HG03565 (cell line): ENCODE data around the gene ATP7B.

ENCODE experiments used
- ATAC-seq: cut with Tn5 transposase; IDR thresholded peaks from one replicate; pipeline ENCODE4 v1.9.1; 2021; ENCODE audit warnings: mild to moderate bottlenecking, moderate library complexity; ENCODE audit not compliant: unreplicated experiment

Gene ATP7B

DNA sequence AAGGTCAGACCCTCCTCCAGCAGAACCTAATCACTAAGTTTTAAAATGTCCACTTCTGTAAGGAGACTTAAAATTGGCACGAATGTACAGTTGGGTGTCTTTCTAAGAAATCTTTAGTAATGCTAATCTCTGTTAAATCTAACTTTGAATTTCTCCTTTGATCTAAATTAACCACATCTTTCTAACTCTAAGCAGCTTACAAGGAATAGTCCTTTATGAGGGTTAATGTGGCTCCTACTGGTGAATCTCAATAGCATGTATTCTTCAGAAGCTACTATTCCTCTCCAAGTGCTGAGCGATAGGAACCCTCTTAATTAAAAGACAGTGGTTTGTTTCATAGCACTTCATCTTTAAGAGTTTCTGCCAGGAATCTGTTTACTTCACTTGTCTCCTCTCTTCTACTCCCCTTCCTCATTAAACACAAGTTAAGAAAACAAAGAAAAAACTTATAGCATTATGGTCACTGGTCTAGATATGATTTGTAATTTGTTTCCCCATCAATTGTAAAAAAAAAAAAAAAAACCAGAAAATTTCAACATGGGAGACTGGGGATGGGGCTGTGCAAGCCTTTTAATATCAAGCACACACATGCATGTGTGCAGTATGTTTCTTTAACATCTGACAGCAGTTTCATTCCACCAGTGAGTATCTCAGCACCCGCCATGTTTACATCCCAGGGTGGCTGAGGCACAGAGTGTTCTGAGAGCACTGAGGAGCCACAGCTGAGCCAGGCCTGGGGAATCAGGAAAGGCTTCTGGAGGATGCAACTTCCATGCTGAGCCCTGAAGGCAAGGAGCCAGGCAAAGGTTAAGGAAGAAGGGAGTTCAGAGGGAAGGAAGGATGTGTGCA is 57.7 kb downstream of the ATP7B start:
- ATAC-seq, result no peak

DNA sequence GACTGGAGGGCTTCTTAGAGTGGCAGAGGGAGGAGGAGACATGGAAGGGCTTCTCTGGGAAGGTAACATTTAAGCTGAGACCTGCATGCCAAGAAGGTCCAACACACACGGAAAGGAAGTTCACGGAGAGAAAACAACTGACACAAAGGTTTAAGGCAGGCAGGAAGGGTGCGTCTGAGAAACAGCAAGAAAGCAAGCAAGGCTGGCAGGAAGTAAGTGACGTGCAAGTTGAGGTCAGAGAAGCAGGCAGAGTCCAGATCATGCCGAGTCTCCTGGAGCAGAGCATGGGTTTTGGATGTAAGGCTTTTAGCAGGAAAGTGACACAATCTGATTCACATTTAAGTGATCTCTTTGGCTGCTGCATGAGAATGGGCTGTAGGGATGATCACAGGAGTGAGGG is 60.5 kb downstream of the ATP7B start:
- ATAC-seq, result no peak

DNA sequence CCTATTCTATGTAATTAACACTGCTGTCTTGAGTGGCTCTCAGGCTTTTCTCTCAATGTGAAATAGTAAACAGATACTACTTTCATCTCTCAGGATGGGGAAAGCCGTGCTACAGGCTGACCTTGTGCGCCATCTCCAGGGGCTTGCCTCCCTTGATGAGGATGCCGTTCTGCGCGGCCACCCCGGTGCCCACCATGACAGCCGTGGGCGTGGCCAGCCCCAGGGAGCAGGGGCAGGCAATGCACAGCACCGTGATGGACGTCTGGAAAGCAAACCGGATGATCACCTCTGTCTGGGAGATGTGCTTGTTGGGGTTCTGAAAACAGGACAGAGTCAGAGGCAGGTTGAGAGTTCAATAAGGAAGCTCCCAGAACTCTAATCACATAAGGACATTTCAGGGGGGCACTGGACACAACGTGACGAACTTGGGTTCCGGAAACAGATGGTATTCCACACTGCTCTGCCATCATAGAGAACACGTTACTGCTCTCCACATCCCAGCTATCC is 65.0 kb downstream of the ATP7B start:
- ATAC-seq, result no peak

- no peak for ATAC-seq
Observed at GRCh38 chr13:51945149-51945548, 66.1 kb downstream of the ATP7B start.

DNA sequence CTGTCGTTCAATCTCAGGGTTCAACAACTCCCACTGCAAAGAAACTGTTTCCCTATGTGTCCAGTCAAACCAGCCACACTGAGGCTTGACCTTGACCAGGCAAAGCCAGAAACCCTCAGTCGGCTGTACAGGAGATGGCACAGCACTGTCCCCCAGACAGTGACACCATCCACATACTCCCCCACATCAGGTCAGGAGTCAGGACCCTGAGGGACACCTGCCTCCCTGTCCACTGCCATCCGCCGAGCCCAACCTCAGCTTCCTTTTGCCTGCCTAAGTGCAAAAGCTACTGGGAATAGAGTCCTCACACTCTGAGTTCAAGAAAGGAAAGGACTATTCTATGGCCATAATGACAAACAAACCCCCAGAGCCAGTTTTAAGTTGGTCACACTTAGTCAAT is 66.8 kb downstream of the ATP7B start:
- ATAC-seq, result no peak

DNA sequence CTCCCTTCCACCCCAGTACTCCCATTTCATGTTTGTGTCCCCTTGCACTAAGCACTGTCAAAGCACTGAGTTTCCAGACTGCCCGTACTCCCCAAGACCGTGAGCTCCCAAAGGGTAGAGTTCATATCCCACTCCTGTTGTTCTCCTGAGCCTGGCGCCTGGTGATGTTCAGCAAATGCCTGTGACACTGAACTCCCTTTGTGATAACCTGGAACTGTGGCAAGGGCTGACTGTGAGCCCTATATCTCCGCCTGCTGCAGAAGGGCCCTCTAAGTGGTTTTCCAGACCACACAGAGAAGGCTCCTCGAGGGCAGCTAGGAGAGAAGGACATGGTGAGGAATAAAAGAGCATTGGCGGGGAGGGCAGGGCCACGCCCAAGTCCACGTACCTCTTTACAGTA is 67.5 kb downstream of the ATP7B start:
- no peak for ATAC-seq

DNA sequence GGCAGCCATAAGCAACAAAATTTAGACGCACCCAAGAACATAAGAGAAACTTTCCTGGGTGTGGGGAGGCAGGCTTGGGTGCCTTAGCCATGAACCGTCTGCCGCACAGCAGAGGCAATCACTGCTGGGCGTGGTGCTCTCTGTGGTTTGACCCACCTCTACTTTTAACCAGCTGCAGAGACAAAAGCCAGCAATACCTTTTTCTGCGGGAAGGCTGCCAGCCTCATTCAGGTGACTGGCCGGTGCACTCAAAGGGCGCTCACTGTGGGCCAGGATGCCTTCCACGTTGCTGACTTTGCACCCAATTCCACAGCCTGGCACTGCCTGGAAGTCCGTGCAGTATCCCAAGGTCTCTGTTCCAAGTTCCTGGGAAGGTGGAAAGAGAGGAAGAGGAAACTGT is 69.1 kb downstream of the ATP7B start:
- ATAC-seq, result no peak

- ATAC-seq, result no peak
Observed at GRCh38 chr13:51938454-51938853, 72.8 kb downstream of the ATP7B start.

GRCh38 chr13:51937320-51938290 is 73.6 kb downstream of the ATP7B start:
- ATAC-seq, result no peak

GRCh38 chr13:51935326-51936171 is 75.7 kb downstream of the ATP7B start:
- ATAC-seq, result no peak

DNA sequence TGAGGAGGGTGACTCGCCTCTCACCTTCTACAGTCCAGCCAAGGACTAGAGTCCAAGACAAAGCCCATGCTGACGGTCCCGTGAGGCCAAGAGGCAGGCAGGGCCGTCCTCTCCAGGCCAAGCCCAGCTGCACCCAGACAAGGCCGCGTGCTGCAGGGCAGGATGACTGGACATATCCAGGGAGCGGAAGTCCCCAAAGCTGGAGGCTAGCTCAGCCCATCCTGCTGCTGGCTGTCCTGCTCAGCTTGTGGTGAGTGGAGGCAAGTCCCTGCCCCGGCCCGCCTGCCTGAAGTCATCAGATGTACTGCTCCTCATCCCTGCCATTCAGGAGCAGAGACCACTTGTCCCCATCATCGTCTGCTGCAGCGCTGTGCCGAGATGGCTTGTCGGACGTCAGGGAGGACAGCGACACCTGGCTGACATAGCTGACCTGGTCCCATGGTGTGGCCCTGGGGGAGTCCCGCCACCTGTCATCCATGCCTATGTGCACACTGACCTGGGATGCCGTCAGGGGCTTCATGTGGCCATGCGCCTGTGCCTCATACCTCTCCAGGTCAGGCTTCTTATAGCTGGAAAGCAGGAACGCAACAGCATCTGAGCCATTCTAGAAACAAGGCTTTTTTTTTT is 76.7 kb downstream of the ATP7B start:
- no peak for ATAC-seq

DNA sequence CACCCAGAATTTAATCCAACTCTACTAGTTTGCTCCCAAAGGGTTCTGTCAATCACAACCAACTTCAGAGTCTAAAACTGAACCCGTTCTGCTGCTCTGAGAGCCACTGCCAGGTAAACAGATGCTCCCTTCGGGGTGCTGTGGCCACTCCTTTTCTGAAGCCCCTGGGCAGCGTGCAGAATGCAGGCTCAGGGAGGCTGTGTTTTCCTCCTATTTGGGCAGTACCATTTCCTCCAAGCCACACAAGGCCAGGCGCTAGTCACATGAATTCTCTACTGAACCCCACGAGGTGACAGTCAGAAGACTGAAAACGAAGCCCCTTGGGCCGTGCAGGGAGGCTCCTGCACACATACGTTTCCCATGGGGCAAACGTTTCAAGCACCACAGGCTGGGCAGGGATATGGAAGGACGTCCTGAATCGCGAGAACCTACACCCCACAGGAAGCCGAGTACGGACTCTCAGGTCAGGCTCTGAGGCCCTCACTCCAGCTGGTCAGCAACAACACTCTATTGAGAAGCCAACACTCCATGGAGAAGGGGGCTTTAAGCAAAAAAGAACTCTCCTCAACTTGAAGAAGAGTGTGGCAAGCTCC is 77.7 kb downstream of the ATP7B start:
- ATAC-seq, result no peak

DNA sequence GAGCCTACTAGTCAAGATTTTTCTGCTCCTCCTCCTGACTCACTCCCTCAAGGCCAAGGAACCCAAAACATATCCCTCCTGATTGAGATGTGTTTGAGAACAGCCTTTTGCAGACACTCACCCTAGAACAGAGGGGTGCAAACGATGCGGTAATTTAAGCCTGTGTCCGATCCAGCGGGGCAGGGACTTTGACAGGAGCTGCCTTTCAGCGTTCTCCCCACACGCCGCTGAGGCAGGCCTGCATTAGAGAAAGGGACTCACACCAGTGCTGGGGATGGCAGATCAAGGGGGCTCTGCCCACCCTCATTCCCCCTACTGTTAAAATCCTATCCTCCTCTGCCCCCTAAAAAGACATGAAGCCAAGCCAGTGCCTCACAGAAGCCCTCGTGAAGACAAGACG is 79.0 kb downstream of the ATP7B start:
- ATAC-seq, result no peak

DNA sequence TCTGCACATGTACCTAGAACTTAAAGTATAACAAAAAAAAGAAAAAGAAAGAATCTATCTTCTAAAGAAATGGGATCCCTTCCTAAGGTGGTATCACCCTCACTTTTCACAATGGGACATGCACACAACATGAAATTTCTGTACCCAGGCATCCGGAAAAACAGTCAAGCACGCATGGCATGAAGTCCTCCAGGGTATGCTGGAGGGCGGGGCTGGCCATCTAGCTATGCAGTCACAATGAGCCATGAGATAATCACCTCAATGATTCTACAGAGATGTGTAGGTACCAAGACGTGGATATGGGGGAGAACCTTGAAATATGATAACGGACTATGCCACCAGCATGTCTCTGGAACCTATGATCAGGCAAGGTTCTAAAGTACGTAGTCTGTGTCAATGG is 79.6 kb downstream of the ATP7B start:
- ATAC-seq, result no peak

DNA sequence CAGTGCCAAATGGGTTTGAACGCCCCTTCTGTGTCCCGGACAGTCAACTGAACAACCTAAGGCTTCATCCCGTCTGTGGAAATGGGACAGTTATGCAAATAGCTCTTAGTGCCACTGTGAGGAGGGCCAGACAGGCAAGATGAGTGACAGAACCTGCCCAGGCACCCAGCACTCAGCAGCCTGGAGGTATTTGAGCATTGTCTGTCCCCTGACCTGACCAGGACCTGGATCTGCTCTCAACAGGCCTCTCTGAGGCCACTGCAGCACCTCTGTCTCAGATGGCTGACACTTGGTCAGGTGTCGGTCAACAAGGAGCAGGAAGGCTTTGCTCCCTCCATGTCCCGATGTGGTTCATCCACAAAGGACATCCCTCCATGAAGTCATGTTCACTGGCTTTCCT is 81.6 kb downstream of the ATP7B start:
- ATAC-seq, result no peak

- ATAC-seq, result no peak
Observed at GRCh38 chr13:51928231-51928630, 83.0 kb downstream of the ATP7B start.

DNA sequence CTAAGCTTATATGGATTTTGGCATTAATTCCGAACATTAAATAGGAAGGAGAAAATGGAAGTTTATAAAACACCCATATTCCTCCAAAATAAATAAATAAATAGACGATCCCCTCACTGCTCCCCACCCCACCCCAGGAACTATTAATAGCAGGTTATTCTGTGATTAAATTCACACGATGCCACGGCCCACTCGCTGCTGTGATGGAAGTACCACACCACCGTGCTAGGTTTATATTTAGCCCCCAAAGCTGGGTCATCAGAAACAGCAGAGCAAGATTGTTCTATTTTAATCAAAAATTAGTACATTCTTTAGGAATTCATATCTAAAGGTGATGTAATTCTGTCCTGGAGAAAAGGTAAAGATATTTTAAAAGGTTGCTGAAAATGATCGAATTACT is 84.1 kb downstream of the ATP7B start:
- ATAC-seq, result no peak

GRCh38 chr13:51926528-51926885 is 84.7 kb downstream of the ATP7B start:
- ATAC-seq, result no peak

GRCh38 chr13:51925865-51926527 is 85.3 kb downstream of the ATP7B start:
- ATAC-seq, result no peak
